Sciatic nerve (tissue), 2 donors: ENCODE data around the gene RSPRY1. TPM values are rescaled to one million over a fixed set of nuclear protein-coding genes. Genes with fewer than 3 reads are reported as not detected.
"Not testable (repeated sequence)": the region's sequence is repeated elsewhere in the genome, so short reads cannot be mapped to it uniquely, and the experiment has no call there.

Experiments
- ATAC-seq: fragments of 200-7000 bp; cut with Tn5 transposase; one replicate; pipeline ENCODE4 v1.9.1; 2020; ENCODE audit warnings: mild to moderate bottlenecking, moderate library complexity
- DNase-seq: peaks from one replicate; pipeline ENCODE4 v3.0.0-alpha.2; 2020; ENCODE audit warnings: low spot score
- intact Hi-C: fragments of 100-400 bp; cut with DNase I; formaldehyde crosslinking; loops from one replicate; pipeline ENCODE4 v1.14.2; 2022
- total RNA-seq: library from RNA; stranded (reverse); fragmentation: NEBNext Ultra II Directional; extraction: Animal tissue kit (Norgen Biotek cat#: 25700); gene quantifications from one replicate; pipeline ENCODE4 v1.2.1, GENCODE V29; 2021
- donor health status: DM: no; HTN: no; CAD: no.
- donor health status: DM: no; HTN: no; CAD: no.

RSPRY1 gene
- total RNA-seq, 1 donor from 2014 or later, result 26.3 TPM

DNA sequence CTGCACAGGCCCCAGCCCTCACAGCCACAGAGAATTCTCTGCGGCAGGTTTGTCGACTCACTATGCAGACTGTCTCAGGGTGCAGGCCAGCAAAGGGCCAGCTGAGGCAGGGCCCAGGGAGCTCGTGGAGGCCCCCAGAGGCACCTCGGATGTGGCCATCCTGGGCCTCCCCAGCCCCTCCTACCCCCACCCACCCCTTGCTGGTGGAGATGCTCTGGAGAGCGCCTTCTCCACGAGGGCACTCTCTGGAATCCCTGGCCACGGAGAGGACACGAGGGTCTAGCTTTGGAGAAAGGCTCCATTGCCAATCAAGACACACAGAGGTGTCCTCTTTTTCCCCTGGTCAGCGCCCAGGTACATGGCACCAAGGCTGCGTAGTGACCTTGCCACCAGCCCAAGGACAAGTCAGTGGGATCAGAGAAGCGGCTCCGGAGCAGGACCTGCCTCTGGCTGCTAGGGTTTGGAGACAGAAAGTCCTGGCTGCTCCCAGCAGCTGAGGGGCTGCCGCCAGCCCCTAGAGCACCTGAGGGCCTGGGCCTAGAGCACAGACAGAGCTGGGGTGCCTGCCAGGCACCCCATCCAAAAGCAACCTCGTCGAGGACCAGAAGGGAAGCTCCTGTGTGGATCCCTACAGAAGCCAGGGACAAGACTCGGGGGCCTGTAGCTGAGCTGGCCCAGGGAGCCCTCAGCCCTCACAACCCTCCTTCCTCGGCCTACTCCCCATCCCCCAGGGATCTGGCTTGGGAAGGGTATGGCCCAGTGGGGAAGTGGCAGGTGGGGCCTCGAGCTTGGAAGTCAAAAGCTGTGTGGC lies 77.6 kb downstream of the RSPRY1 start:
- ATAC-seq, result no peak
- intact Hi-C loops, result no loop called here
- peak; percentile 48 for DNase-seq

DNA sequence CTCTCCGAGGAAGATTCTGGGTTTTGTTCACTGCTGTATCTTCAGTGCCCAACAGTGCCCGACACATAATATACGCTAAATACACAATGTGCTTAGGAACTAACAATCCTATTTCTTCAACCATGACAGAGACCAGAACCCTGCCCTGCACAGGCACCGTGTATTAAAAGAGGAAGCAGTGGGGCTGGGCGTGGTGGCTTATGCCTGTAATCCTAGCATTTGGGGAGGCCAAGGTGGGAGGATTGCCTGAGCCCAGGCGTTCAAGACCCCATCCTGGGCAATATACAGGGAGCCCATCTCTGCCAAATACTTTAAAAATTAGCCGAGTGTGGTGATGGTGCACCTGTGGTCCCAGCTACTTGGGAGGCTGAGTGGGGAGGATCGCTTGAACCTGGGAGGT lies 78.3 kb downstream of the RSPRY1 start:
- no peak for ATAC-seq

DNA sequence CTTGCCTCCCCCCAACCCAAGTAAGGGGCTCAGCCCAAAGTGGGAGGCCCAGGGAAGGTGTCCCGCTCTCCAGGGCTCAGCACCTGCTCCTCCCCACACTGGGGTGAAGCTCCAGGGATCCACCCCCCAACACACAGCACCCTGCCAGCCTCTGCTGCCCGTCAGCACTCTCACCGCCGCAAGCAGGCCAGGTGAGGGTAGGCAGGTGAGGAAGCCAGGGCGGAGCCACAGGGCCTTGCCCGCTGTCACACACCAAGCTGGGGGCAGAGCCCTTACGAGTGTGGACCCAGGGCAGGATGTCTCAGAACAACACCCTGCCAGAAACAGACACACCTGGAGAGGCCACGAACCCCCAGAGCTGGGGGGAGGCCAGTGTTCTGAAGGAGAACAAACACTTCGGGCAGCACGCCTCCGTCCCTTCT lies 78.8 kb downstream of the RSPRY1 start:
- intact Hi-C loops, result no loop called here
- no peak for ATAC-seq
- DNase-seq, result no peak

More for the DNA sequence above, 78.3 kb downstream of the RSPRY1 start:
- peak; percentile 30 for DNase-seq
- intact Hi-C loops, result no loop called here

GRCh38 chr16:57265850-57266530 lies 79.9 kb downstream of the RSPRY1 start:
- DNase-seq (peak; percentile 73), ATAC-seq (peak; percentile 89)
- intact Hi-C loops, result no loop called here

DNA sequence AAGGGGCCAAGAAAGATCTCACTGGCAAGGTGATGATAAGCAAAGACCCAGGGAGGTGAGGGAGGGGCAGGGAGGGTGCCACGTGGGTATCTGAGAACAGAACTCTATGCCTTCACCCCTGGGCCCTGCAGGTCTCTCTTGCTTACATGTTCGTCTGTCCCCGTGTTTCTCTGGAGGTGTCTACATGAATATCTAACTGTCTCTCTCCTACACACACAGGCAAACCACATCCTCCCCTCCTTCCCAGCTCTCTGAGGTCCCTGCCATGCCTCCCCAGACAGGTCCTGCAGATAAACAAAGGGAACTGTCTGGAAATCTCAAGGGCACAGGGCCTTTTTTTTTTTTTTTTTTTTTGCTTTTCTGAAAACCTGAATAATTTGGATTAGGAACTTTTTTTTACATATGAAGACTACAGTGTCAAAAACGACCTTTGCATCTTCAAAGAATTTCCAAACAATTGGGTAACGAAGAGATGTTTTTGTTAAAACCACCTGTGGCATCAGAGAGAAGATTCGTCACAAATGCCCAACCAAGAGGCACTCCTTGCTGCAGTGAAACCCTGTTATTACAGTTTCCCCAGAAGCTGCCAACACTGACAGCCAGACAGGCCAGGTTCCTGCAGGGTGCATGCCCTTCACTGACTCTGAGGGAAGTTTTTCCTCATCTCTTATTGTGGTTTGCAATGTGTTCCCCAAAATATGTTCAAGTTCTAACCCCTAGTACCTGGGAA lies 80.6 kb downstream of the RSPRY1 start:
- intact Hi-C loops, result no loop called here
- ATAC-seq (no peak), DNase-seq (no peak)

DNA sequence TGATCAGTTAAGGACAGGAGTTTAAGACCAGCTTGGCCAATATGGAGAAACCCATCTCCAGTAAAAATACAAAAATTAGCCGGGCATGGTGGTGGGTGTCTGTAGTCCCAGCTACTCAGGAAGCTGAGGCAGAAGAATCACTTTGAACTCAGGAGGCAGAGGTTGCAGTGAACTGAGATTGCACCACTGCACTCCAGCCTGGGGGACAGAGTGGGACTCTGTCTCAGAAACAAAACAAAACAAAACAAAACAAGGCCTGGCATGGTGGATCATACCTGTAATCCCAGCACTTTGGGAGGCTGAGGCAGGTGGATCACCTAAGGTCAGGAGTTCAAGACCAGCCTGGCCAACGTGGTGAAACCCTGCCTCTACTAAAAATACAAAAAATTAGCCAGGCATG lies 81.2 kb downstream of the RSPRY1 start:
- not testable (repeated sequence) for ATAC-seq

DNA sequence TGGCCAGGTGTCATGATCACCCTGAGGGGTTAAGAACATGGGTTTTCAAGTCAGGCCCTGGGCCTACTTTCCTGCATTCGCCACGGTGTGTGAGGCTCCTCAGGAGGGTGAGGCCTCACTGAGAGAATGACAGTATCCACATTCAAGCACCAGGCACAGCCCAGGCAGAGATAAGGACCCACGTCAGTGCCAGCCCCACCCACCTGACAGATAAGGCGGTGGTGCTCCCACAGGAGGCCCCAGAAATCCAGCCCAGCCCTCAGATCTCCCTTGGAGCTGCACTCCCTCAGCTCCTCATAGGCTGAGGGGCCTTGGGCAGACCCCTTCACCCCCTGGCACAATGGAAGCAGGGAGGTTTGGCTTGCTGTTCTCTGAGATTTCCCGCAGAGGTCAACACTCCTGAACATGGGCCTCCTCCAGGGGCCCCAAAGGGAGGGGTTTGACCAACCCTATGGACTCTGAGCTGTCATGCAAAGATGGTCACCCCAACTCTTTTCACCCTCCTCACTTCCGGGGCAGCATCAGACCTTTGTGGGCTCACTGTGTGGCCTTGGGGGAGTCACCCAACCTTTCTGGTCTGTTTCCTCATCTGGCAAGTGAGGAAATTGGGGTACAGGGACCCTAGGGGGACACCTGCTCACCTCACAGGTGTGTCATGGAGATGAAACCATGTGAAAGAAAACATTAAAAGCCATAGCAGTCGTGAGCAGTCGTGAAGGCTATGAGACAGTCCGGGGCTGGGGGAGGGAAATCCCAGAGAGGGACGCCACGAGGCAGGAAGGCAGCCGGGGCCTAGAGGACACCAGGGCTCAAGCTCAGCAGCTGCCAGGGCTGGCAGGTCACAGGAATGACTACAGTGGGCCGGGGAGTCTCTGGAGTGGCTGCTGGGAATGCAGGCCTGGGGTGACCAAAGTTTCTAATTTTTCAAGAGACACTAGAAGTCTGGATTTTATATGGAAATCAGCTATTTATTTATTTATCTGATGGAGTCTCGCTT lies 83.0 kb downstream of the RSPRY1 start:
- intact Hi-C loops, result no loop called here
- no peak for DNase-seq
- ATAC-seq, result no peak

More for the DNA sequence above, 81.2 kb downstream of the RSPRY1 start:
- DNase-seq, intact Hi-C loops: not testable (repeated sequence)

DNA sequence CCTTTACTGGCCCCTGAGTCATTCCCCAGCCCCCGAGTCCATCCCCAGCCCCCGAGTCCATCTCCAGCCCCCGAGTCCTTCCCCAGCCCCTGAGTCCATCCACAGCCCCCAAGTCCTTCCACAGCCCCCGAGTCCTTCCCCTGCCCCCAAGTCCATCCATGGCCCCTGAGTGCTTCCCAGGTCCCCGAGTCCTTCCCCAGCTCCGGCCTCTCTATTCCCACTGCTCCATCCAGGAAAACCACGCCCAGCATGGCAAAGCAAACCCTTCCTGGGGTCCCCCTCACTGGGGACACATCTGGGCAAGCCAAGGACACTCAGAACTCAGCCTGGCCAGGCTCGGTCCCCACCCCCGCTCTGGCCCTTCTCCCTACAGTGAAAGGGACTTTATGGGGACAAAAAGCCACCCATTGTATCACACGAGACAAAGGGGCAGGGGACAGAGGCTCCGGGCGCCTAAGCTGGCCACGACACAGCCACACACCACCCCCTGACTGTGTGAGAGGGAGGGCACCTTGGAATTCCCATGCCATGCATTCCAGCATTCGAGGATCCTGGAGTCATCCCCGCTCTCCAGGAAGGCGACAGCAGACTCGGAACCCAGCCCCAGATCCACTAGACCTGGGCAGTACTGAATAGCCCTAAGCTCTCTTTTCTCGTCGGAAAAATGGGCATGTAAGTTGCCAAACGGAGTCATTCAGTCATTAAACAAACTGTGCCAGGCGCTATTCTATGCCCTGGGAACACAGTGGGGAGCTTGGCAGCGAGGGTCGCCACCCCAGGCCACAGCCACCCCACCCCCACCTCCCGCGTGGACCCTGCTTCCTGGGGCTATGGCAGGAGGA lies 84.3 kb downstream of the RSPRY1 start:
- intact Hi-C loops, result no loop called here
- ATAC-seq, result peak; percentile 48
- no peak for DNase-seq

- ATAC-seq, result no peak
- no peak for DNase-seq
Observed at GRCh38 chr16:57271063-57271345, 84.9 kb downstream of the RSPRY1 start.

GRCh38 chr16:57271867-57272495 lies 85.9 kb downstream of the RSPRY1 start:
- intact Hi-C loops, result no loop called here
- no peak for ATAC-seq
- DNase-seq, result no peak

More at GRCh38 chr16:57271063-57271345, 84.9 kb downstream of the RSPRY1 start:
- intact Hi-C loops, result no loop called here

- intact Hi-C loops, result no loop called here
- DNase-seq (no peak), ATAC-seq (no peak)
Observed at GRCh38 chr16:57273359-57273758, 87.2 kb downstream of the RSPRY1 start.

DNA sequence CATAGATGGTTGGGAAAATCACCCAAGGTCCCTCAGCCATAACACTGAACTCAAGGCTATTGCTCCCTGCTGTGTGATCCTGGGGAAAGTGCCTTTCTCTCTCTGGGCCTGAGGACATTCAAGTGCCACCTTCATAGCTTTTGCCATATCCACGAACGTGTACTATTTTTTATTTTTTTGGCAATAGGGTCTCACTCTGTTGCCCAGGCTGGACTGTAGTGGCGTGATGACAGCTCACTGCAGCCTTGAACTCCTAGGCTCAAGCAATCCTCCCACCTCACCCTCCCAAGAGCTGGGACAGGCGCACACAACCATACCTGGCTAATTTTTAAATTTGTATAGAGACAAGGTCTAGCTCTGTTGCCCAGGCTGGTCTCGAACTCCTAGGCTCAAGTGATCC lies 87.7 kb downstream of the RSPRY1 start:
- no peak for ATAC-seq
- intact Hi-C loops, result no loop called here
- no peak for DNase-seq

DNA sequence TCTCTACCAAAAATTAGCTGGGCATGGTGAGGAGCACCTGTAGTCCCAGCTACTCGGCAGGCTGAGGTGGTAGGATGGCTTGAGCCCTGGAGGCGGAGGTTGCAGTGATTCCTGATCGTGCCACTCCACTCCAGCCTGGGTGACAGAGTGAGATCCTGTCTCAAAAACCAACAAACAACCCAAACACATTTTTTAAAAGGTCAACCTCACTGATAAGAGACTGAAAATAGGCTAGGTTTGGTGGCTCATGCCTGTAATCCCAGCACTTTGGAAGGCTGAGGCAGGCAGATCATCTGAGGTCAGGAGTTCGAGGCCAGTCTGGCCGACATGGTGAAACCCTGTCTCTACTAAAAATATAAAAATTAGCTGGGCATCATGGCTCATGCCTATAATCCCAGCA lies 89.8 kb downstream of the RSPRY1 start:
- intact Hi-C loops, ATAC-seq, DNase-seq: not testable (repeated sequence)

DNA sequence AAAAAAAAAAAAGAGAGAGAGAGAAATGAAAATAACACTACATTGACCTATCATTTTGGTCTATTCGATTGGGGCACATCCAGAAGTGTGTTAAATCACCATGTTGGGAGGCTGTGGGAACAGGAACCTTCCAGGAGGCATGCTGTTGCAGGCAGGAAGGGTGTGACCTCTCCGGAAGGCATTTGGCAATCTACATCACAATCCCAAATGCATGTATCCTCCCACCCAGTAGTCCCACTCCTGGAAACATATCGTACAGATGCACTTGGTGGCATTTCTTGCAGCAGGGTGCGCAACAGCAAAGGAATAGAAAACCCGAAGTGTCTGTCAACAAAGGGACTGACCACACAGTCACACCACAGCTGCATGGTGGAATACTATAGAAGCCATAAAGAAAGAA lies 90.5 kb downstream of the RSPRY1 start:
- ATAC-seq, result no peak
- intact Hi-C loops, result no loop called here
- DNase-seq, result no peak

DNA sequence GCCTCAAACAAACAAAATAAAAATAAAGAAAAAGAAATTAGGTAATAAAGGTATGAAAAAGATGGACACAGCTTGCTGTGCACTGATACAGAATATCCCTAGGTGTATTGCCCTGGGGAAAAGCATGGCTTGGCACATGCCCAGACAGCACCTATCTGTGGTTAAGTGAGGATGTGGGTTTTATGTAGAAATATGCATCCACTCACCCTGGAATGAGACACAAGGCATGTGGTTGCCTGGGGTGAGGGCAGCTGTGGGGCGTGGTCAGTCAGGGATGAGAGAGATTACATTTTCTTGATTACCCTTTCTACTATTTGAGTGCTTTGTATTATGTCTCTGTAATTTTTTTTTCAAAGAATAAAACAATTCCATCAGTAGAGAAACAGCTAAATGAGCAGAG lies 91.5 kb downstream of the RSPRY1 start:
- intact Hi-C loops, result no loop called here
- ATAC-seq (no peak), DNase-seq (no peak)

GRCh38 chr16:57278494-57278893 lies 92.4 kb downstream of the RSPRY1 start:
- intact Hi-C loops, result no loop called here
- no peak for DNase-seq
- no peak for ATAC-seq

DNA sequence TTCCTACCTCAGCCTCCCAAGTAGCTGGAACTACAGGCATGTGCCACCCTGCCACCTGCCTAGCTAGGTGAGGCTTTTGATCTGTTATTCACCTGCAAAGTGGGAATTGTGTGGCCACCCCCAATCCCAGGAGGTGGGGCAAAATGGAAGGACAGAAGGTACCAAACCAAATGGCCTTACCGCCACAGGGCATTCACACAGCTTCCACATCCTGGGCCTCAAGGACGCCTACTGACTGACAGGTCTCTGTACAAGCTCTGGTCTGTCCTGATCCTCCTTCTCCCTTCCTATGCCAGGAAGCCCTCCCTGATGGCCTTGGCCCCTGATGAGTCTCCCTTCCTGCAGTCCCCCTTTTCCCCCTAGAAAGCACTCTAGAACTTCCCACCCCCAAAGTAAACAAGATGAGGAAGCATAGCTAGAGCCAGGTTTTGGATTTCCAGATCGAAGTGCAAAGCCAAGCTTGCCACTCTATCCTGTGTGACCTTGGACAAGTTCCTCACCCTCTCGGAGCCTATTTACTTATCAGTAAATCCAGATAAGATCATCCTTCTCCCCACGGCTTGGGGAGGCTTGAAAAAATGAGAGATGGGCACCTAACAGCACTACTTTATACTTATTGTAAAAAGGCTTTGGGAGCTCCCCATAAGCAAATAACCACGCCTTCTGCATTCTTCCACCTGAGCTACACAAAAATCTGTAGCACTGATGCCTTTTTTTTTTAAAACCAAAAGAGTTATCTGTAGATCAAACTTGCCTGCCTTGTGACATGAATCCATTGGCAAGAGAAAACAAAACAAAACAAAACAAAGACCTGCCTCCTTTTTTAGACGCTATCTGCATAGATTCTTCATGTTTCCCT lies 93.9 kb downstream of the RSPRY1 start:
- no peak for DNase-seq

More for the DNA sequence above, 93.9 kb downstream of the RSPRY1 start:
- ATAC-seq, result no peak
- intact Hi-C loops, result no loop called here
